RWPE2 (cell line): Measurements from ENCODE around the gene IFNG-AS1.

Experiments used
- ATAC-seq: fragments of 200-7000 bp; cut with Tn5 transposase; 3 replicates; pipeline ENCODE4 v1.9.1; 2021; ENCODE audit warnings: low read depth
- DNase-seq: peaks from one replicate; pipeline ENCODE4 v3.0.0-alpha.2; 2020; ENCODE audit warnings: low spot score
- H3K27ac ChIP-seq: fragments of 450-650 bp; 2 replicates; pipeline ENCODE4 v1.5.1; 2017; ENCODE audit warnings: mild to moderate bottlenecking; ENCODE audit not compliant: poor library complexity, severe bottlenecking
- H3K27me3 ChIP-seq: fragments of 250-450 bp; sonication (Bioruptor Pico); 2 replicates; pipeline ENCODE4 v1.5.1; 2021; ENCODE audit warnings: mild to moderate bottlenecking, moderate library complexity; ENCODE audit not compliant: insufficient read depth, poor library complexity, severe bottlenecking
- H3K36me3 ChIP-seq: fragments of 250-450 bp; sonication (Bioruptor Pico); 2 replicates; pipeline ENCODE4 v1.5.1; 2020; ENCODE audit warnings: low read depth, mild to moderate bottlenecking, moderate library complexity
- H3K4me1 ChIP-seq: fragments of 250-450 bp; sonication (Bioruptor Pico); 2 replicates; pipeline ENCODE4 v1.5.1; 2021; ENCODE audit warnings: mild to moderate bottlenecking, moderate library complexity; ENCODE audit not compliant: insufficient read depth, poor library complexity, severe bottlenecking
- H3K4me3 ChIP-seq: fragments of 250-450 bp; sonication (Bioruptor Pico); 2 replicates; pipeline ENCODE4 v1.5.1; 2021; ENCODE audit warnings: mild to moderate bottlenecking, moderate library complexity; ENCODE audit not compliant: severe bottlenecking
- H3K9me3 ChIP-seq: fragments of 250-450 bp; sonication (Bioruptor Pico); 2 replicates; pipeline ENCODE4 v1.5.1; 2021; ENCODE audit warnings: mild to moderate bottlenecking, moderate library complexity; ENCODE audit not compliant: severe bottlenecking
- TF ChIP-seq, protein P1 (sequence below): fragments of 450-650 bp; IDR thresholded peaks from one replicate; pipeline ENCODE4 v1.5.1; 2017; ENCODE audit warnings: mild to moderate bottlenecking, moderate library complexity; ENCODE audit not compliant: poor library complexity, severe bottlenecking

IFNG-AS1 gene

DNA sequence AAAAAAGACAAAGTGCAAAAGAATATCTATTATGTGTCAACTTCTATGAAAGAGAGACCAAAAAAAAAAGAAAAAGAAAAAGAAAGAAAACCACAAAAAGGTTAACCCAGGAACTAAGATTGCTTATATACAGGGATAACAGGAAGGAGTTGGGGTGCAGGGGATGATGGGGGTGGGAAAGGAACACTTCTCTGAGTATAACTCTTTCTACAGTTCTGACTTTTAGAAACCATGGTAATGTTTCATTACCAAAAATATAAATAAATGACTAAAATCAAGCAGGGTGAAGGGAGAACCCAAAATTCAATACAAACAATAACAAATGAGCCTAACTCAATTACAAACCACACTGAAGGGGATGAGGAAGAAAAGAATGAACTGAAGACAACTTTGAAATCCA is 9.1 kb downstream of the IFNG-AS1 start:
- H3K9me3 ChIP-seq, result no peaks in the 10 kb centered on the region
- no peaks in the 10 kb centered on the region for H3K36me3 ChIP-seq
- no peaks in the 10 kb centered on the region for H3K27me3 ChIP-seq
- H3K4me1 ChIP-seq, result no peaks in the 10 kb centered on the region
- TF ChIP-seq, protein P1, sequence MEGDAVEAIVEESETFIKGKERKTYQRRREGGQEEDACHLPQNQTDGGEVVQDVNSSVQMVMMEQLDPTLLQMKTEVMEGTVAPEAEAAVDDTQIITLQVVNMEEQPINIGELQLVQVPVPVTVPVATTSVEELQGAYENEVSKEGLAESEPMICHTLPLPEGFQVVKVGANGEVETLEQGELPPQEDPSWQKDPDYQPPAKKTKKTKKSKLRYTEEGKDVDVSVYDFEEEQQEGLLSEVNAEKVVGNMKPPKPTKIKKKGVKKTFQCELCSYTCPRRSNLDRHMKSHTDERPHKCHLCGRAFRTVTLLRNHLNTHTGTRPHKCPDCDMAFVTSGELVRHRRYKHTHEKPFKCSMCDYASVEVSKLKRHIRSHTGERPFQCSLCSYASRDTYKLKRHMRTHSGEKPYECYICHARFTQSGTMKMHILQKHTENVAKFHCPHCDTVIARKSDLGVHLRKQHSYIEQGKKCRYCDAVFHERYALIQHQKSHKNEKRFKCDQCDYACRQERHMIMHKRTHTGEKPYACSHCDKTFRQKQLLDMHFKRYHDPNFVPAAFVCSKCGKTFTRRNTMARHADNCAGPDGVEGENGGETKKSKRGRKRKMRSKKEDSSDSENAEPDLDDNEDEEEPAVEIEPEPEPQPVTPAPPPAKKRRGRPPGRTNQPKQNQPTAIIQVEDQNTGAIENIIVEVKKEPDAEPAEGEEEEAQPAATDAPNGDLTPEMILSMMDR, result no peak
- no peak overlapping the region for H3K27ac ChIP-seq
- no peak overlapping the region for H3K4me3 ChIP-seq
- no peak for ATAC-seq
- no peak for DNase-seq

DNA sequence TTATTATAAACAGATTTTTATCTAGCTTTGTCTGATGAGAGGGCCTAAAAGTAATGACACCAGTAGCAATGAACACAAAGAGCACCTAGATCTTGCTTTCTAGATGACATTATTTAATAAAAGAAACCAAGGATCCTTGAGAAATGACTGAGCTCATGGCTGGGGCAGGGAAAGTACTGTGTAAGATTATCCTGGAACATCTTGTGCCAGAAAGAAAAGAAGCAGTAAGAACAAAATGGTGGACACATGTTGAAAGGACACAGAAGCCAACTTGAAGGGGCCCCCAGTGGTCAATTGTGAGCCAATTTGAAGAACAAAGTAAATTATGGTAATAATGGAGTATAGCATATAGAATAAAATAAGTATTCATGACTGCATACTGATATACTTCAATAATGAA is 10.0 kb downstream of the IFNG-AS1 start:
- no peaks in the 10 kb centered on the region for H3K36me3 ChIP-seq
- TF ChIP-seq, protein P1, result no peak
- H3K27me3 ChIP-seq, result no peaks in the 10 kb centered on the region
- no peak overlapping the region for H3K4me3 ChIP-seq
- H3K4me1 ChIP-seq, result no peaks in the 10 kb centered on the region
- ATAC-seq (no peak), DNase-seq (no peak)
- H3K9me3 ChIP-seq, result no peaks in the 10 kb centered on the region
- H3K27ac ChIP-seq, result no peak overlapping the region

DNA sequence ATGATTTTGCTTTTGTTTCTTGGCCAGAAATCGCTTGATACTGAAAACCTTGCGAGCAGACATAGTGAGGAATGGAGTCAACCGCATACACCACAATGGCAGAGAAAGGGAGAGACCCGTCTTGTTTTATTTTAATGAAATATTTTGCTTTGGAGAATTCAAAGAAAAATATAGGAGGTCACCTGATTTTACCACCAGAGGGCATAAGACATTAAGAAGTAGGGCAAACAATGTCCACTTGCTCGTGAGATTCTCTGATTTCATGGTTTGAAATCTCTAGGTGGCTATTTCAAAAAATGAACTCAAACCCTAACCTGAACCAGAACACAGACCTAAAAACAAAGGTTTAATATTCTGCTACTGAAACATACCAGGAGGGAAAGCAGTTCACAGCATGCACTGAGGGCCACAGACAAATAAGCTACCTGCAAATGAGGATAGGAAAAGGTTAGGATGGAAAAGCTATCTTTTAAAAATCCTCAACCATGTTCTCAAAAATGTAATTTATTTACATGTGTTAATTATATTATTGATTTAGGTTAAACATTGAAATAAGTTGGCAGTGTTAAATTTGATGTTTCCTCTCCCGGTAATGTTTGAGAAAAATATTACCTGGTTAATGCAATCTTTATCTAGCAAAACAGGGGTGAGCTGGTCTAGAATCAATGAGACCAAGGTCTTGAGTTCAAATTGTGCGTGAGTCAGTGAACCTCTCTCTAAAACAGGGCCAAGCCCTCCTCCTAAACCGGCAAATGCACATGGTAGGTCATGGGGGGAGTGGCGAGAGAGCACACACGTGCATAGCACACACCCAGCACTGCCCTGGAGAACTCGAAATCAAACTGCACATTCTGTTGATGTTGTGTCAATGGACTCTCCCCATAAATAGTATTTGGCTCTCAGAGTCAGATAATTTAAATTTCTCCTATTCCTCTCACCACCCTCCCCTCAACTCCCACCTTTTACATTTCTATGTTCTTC is 12.5 kb downstream of the IFNG-AS1 start:
- no peak overlapping the region for H3K4me3 ChIP-seq
- H3K27ac ChIP-seq, result no peak overlapping the region
- no peaks in the 10 kb centered on the region for H3K9me3 ChIP-seq
- DNase-seq (no peak), ATAC-seq (no peak)
- TF ChIP-seq, protein P1, result peak; percentile 64
- no peaks in the 10 kb centered on the region for H3K36me3 ChIP-seq
- no peaks in the 10 kb centered on the region for H3K27me3 ChIP-seq
- no peaks in the 10 kb centered on the region for H3K4me1 ChIP-seq

DNA sequence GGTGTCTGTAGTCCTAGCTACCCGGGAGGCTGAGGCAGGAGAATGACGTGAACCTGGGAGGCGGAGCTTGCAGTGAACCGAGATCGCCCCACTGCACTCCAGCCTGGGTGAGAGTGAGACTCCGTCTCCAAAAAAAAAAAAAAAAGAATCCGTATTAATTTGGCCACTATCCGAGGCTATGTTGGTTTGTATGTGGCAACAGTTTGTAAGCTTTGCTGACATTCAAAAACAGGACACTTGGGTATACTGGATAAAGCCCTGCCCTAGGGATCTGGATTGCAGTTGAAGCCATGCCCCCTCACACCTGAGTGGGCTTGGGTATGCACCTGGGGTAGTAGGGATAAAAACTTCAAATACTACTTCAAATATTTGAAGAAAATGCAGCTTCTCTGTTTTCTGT is 14.5 kb downstream of the IFNG-AS1 start:
- H3K27me3 ChIP-seq, result no peaks in the 10 kb centered on the region
- H3K4me1 ChIP-seq, result no peaks in the 10 kb centered on the region
- H3K27ac ChIP-seq, result no peak overlapping the region
- TF ChIP-seq, protein P1, result no peak
- ATAC-seq, result no peak
- H3K36me3 ChIP-seq, result no peaks in the 10 kb centered on the region
- H3K9me3 ChIP-seq, result no peaks in the 10 kb centered on the region
- DNase-seq, result no peak
- H3K4me3 ChIP-seq, result no peak overlapping the region

DNA sequence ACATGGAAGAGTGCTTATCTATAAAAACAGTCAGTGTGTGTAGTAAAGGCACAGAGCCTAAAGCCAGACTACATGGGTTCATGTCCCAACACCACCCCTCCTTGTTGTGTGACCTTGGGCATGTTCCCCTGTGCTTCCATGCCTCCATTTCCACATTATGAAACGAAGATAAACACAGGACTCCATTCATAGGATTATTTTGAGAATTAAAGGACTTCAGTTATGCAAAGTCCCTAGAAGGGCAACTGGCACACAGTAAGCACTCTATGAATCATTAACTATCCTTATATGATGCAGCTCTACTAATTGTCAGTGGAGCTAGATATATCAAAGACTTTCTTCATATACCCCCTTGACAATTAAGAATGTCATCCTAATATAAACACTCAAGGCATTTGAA is 17.8 kb downstream of the IFNG-AS1 start:
- TF ChIP-seq, protein P1, result no peak
- Histone ChIP-seq H3K27me3 (no peaks in the 10 kb centered on the region), H3K4me3 (no peak overlapping the region), H3K4me1 (no peaks in the 10 kb centered on the region), H3K27ac (no peak overlapping the region), H3K9me3 (no peaks in the 10 kb centered on the region), H3K36me3 (no peaks in the 10 kb centered on the region)
- ATAC-seq, result no peak
- DNase-seq, result no peak
